Esophagus muscularis mucosa (tissue), 3 donors: ENCODE measurements around the gene FAM53A.

Source experiments
- EP300 ChIP-seq: sonication (generic); formaldehyde crosslinking; IDR thresholded peaks from one replicate; pipeline ENCODE4 v1.6.1; 2017; ENCODE audit warnings: antibody characterized with exemption
- TF ChIP-seq, protein P1 (sequence below), 3 experiments: fragments of 200-600 bp in 2 of 3; fragments of 450-650 bp in 1 of 3; sonication (generic) in 2 of 3; IDR thresholded peaks; one replicate each; pipeline ENCODE4 v1.5.1; 2017 to 2019; ENCODE audit warnings: antibody characterized with exemption in 3 of 3, mild to moderate bottlenecking in 2 of 3, moderate library complexity in 1 of 3

DNA sequence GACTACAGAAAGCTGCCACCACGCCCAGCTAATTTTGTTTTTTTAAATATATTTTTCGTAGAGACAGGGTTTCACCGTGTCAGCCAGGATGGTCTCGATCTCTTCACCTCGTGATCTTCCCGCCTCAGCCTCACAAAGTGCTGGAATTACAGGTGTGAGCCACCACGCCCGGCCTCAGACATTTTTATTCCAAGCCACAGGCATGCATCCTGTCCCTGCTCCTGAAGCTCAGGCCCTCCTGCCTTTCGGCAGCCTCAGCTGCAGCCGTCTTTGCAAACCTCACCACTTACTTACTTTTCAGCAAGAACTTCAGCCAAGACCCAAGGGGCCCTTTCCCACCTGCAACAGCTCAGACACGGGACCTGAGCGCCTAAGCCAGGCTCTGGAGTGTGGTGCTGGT lies 26.0 kb downstream of the FAM53A start:
- TF ChIP-seq, protein P1, sequence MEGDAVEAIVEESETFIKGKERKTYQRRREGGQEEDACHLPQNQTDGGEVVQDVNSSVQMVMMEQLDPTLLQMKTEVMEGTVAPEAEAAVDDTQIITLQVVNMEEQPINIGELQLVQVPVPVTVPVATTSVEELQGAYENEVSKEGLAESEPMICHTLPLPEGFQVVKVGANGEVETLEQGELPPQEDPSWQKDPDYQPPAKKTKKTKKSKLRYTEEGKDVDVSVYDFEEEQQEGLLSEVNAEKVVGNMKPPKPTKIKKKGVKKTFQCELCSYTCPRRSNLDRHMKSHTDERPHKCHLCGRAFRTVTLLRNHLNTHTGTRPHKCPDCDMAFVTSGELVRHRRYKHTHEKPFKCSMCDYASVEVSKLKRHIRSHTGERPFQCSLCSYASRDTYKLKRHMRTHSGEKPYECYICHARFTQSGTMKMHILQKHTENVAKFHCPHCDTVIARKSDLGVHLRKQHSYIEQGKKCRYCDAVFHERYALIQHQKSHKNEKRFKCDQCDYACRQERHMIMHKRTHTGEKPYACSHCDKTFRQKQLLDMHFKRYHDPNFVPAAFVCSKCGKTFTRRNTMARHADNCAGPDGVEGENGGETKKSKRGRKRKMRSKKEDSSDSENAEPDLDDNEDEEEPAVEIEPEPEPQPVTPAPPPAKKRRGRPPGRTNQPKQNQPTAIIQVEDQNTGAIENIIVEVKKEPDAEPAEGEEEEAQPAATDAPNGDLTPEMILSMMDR (IDR thresholded peaks at IDR 0.05): no peak
- no peak for TF ChIP-seq EP300
